Inflammatory macrophage treated with lipopolysaccharide for 1 hour (primary cell): Measurements from ENCODE around the gene TLR1.
A peak's percentile ranks its signal among the peaks of the same experiment; 100 is the strongest.
"Not testable (repeated sequence)": the region's sequence is repeated elsewhere in the genome, so short reads cannot be mapped to it uniquely, and the experiment has no call there.

Source experiments
- DNase-seq, 2 donors: peaks; one replicate each; pipeline ENCODE4 v3.0.0-alpha.2; 2020 to 2022

The TLR1 gene, protein sequence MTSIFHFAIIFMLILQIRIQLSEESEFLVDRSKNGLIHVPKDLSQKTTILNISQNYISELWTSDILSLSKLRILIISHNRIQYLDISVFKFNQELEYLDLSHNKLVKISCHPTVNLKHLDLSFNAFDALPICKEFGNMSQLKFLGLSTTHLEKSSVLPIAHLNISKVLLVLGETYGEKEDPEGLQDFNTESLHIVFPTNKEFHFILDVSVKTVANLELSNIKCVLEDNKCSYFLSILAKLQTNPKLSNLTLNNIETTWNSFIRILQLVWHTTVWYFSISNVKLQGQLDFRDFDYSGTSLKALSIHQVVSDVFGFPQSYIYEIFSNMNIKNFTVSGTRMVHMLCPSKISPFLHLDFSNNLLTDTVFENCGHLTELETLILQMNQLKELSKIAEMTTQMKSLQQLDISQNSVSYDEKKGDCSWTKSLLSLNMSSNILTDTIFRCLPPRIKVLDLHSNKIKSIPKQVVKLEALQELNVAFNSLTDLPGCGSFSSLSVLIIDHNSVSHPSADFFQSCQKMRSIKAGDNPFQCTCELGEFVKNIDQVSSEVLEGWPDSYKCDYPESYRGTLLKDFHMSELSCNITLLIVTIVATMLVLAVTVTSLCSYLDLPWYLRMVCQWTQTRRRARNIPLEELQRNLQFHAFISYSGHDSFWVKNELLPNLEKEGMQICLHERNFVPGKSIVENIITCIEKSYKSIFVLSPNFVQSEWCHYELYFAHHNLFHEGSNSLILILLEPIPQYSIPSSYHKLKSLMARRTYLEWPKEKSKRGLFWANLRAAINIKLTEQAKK

DNA sequence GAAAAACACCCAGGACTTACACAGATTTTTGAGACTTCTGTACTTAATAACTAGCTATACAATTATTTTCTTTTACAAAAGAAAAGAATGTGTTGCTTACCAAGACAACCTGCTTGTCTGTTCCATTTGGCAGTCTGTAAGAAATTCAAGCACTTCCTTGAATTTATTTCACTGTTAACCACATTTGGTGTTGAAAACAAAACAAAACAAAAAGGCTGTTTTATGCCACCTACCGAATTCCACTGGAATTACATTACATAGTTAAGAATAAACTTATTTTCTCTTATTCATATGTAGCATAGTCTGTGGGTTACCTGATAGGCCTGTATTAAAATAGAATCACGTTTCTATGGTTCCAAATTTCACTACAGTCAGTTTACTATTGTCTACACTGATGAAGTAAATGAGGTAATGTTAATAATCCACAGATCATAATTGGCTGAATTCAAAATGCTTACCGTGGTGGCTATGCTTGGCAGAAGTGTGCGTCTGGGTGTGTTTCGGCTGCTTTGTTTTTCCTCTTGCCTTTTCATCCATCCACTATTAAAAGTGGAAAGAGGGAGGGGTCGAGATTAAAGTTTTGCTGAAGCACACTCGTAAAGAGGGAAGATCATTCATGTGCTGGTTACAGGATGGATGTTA, at the start of gene TLR1:
Gene TLR1 (minus strand): TSS at position 138 of the 642 bp plus-strand sequence. CDS start 5,960 bp downstream, outside the sequence.
- DNase-seq: peak; percentile 80 to 93

DNA sequence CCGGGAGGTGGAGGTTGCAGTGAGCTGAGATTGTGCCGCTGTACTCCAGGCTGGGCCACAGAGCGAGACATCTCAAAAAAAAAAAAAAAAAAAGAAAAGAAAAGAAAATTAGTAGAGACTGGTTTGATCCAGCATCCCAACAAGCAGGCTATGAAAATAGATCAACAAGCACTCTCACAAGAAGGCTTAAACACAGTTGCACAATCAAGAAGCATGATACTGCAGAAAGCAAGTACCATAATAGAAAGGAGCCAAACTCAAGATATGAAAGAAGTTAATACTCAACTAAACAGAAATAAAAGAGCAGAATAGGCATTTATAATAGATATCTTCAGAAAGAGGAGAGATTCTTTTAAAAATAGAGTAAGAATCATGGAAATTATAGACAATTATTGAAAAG, 41.4 kb upstream of the TLR1 start:
- no peak for DNase-seq

DNA sequence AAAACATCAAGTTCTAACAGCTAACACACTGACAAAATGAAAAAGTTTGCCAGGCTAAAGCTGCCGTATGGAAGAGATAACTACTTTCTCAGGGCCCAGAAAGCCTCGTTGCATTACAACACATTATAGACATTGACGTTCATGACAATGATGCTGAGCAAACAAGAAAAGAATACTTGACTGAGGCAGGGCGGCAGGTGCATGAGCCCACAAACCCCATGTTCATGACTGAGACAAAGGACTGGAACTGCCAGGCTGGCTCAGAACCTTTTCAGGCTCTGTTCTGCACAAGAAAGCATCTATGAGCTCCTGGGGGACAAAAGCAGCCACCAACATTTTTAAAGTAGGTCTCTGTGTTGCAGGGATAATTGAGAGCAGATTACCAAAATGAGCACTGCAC, 38.4 kb upstream of the TLR1 start:
- DNase-seq: no peak

DNA sequence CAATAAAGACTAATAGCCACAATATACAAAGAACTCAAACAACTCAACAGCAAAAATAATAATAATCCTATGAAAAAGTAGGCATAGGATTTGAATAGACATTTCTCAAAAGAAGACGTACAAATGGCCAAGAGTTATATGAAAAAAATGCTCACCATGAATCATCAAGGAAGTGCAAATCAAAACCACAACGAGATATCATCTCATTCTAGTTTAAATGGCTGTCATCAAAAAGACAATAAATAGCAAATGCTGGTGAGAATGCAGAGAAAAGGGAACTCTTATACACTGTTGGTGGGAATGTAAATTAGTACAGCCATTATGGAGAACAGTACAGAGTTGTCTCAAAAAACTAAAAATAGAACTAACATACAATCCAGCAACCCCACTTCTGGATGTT, 33.3 kb upstream of the TLR1 start:
- DNase-seq: no peak

DNA sequence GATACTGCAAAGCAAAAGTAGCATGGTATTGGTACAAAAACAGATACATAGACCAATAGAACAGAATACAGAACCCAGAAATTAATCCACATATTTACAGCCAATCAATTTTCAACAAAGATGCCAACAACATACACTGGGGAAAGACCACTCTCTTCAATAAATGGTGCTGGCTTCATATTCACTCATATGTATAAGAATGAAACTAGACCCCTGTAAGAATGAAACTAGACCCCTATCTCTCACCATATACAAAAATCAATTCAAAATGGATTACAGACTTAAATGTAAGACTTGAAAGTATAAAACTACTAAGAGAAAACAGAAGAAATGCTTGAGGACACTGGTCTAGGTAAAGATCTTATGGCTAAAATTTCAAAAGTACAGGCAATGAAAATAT, 32.7 kb upstream of the TLR1 start:
- DNase-seq: no peak

DNA sequence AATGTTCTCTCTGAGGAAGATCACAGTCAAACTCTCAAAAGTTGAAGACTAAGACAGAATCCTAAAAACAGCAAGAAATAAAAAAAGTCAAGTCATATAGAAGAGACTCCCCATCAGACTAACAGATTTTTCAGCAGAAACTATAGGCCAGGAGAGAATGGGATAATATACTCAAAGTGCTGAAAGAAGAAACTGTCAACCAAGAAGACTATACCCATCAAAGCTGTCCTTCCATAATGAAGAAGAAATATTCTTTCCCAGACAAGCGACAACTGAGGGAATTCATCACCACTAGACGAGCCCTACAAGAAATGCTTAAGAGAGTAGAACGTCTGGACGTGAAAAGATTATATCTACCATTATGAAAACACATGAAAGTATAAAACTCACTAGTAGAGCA, 30.0 kb upstream of the TLR1 start:
- DNase-seq: no peak

DNA sequence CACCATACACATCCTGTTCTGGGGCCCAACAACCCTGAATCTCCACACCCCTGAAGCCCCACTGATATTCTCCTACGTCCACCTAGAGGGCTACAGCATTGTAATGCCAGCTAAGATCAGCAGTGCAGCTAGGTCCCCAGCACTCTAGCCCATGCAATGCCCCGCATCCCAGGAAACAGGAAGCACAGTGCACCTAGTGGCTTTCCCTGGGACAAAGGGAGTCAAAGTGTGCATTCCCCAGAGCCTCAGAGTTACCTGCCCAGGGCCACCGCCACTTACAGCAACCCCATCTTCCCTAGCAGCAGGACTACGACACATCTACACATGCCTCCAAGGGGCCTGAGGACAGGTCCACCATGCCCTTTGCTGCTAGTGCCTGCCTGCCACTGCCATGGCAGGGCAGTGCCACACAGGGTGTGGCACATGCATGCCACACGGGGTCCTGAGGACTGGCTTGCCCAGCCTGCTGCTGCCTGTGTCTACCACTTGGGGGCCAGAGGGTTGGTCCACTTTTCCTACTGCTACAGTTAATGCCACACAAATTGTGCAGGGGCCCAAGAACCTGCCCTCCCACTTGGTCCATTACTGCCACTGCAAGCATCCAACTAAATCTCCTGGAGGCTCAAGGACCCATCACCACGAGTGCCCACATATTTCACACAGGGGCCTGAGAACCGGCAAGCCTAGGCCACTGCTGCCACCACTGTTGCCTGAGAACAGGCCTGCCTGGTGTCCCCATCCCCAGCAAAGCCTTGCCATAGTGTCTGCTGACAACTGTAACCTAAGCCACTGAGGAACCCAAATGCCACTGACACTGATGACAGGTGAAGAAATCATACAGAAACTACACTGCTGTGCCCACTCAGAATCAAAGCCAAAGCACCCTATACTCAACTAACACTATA, 28.3 kb upstream of the TLR1 start:
- no peak for DNase-seq

DNA sequence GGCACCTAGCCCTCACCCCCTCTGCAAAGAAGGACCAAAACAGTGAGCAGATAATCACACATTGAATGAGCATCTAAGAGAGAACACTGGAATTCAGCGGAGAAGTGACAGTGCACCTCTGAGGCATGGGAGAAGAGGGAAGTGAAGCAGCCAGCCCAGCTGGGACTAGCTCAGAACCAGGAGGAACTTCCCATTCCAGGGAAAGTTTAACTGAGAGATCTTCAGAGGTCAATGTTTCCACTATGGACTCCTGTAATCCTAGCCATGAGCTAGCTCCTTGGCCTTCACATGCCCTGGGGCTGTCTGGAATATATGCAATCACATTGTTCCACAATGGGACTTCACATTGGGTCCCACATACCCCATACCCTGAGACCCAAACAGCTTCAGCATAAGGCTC, 27.6 kb upstream of the TLR1 start:
- DNase-seq: no peak

DNA sequence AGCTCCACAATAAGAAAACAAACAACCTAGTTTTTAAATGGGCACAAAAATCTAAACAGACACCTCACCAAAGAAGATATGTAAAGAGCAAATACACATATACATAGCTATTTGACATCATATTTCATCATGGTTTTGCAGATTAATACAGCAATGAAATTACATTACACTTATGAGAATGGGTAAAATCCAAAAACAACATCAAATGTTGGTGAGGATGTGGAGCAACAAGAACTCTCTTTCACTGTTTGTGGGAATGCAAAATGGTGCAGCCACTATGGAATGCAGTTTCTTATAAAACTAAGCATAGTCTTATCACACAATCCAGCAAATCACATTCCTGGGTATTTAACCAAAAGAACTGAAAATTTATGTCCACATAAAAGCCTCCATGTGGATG, 27.1 kb upstream of the TLR1 start:
- no peak for DNase-seq

DNA sequence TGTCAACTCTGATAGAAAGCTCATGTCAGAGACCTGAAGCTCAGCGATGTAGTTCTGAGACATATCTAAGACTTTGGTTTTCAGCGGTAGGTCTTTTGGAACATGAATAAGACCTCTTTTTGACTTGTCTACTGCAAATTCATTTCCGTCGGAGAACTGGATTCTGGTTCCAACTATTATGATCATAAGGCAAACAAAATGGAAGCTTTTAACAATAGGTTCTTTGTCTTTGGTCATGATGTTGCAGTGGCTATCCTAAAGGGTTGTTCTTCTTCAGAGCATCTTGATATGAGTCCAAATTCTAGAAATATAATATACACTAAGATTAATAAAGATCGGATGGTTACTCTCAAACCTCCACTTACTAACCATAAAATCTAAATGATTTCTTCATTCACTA, 24.6 kb upstream of the TLR1 start:
- no peak for DNase-seq

DNA sequence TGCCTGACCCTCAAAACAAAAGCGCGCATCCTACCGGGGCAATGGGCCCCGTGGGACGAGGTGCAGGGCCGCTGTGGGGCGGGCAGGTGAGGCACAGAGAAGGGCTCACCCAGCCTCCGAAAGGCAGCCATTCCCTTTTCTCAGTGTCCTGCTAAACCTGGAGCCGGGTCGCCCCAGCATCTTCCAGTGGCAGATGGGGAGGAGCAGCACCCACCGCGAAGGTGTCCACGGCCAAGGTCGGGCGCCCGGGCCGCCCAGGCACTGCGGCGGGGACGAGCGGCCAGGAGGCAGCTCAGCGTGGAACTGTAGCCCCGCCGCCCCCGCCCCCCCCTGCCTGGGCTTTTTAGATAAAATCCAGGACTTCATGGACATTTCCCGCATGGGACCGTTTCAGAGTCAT, 19.2 kb upstream of the TLR1 start:
- no peak for DNase-seq

DNA sequence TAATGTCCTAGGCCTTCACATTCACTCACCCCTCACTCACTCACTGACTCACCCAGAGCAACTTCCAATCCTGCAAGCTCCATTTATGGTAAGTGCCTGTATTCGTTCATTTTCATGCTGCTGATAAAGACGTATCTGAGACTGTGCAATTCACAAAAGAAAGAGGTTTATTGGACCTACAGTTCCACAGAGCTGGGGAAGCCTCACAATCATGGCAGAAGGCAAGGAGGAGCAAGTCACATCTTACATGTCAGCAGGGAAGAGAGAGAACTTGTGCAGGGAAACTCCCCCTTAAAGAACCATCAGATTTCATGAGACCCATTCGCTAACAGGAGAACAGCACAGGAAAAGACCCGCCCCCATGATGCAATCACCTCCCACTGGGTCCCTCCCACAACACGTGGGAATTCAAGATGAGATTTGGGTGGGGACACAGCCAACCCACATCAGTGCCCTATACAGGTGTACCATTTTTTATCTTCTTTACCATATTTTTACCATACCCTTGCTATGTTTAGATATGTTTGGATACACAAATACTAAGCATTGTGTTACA, 18.2 kb upstream of the TLR1 start:
- no peak for DNase-seq

DNA sequence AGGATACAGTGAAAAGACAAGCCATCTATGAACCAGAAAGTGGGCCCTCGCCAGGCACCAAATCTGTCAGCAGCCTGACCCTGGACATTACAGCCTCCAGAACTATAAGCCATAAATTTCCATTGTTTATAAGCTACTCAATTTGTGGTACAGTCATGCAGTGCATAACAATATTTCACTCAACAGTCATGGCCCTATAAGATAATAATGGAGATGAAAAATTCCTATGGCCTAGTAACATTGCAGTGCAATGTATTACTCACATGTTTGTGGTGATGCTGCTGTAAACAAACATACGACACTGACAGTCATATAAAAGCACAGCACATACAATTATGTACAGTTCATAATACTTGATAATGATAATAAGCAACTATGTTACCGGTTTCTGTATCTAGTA, 17.1 kb upstream of the TLR1 start:
- DNase-seq: no peak

DNA sequence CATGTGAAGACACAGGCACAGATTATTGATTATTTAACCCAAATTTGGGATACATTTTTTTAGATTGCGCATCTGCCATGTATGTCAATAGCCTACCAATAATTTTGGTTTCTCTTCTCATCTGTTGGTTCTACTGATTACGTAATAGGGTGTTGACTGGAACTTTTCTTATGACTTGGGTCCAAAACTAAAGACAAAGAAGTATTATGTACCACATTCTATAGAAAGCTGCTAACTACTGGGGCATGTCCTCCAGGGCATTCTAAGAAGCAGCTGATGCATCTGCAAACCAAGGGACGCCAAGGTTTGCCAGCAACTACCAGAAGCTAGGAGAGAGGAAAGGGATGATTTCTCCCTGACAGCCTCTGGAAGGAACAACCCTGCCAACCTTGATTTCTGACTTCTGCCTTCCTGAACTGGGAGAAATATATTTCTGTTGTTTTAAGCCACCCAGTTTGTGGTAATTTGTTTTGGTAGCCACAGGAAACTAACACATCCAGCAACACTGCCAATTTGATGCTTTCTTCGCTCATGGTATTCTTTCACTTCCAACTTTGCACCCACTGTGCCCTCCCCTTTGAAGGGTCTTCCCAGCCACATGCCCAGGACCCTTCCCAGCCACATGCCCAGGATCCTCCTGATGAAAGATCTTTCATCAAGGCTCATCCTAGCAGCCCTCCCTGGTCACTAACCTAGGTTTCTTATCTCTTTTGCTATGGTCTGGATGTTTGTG, 15.9 kb upstream of the TLR1 start:
- DNase-seq: no peak

DNA sequence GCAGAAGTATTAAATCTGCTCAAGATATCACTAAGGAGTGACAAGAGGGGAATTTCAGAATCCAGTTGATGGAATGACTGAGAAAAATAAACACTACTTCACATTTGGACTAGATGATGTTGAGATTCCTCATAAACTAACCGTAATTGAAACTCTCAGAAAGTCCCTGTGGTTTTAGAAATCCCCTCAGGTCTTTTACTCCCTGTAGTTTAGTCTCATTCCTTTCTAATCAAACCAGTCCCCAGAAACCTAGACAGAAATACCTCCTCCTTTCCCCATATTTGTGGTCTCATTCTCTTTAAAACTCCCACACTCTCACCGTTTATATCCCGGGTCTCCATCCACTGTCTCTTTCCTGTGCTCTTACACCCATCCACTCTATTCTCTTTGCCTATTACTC, 15.0 kb upstream of the TLR1 start:
- DNase-seq: peak; percentile 32 to 53

DNA sequence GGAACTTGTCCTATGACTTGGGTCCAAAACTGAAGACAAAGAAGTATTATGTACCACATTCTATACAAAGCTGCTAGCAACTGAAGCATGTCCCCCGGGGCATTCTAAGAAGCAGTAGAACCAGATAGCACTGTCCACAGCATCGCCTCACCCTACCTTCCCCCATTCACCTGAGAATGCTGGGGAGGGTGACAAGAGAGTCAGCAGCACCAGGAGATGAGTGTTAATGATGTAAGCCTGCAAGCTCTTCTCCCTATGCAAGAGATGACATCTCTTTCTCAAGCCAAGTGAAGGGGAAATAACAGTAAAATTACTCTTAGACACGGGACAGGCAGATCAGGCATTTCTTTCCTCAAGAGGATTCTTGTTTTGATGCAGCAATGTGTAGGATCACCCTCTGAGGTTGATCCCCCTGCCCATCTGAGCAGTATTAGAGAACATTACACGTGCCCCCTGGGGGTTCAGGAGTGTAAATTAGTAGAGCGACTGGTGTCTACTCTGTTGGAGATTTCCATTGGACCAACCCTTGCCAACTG, 13.9 kb upstream of the TLR1 start:
- DNase-seq: peak; percentile 63 to 91

DNA sequence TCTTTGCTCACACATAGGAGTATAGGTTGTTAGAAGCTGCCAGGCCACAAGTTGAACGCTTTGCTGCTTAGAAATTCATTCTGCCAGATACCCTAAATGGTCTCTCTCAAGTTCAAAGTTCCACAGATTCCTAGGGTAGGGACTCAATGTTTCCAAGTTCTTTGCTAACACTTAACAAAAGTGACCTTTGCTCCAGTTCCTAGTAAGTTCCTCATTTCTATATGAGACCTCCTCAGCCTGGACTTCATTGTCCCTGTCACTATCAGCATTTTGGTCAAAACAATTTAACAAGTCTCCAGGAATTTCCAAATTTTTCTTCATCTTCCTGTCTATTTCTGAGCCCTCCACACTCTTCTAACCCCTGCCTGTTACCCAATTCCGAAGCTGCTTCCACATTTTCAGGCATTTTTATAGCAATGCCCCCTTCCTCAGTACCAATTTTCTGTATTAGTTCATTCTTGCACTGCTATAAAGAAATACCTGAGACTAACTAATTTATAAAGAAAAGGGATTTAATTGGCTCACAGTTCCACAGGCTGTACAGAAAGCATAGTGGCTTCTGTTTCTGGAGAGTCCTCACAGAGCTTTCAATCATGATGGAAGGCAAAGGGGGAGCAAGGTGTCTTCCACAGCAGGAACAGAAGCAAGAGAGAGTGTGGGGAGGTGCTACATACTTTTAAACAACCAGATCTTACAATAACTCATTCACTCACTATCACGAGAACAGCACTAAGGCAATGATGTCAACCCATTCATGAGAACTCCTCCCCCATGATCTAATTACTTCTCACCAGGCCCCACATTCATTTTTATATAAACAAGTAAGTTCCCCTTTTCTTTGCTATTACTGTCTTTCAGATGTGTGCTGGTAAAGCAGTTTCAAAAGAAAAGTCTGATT, 11.5 kb upstream of the TLR1 start:
- DNase-seq: peak; percentile 86 to 97

DNA sequence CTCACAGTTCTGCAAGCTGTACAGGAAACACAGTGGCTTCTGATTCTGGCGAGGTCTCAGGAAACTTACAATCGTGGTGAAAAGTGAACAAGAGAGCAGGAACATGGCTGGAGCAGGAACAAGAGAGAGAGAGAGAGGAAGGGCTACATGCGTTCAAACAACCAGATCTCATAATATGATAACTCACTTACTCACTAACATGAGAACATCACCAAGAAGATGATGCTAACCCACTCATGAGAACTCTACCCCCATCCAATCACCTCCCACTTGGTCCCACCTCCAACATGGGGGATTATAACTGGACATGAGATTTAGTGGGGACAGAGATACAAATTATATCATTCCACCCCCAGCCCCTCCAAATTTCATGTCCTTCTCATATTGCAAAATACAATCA, 9.8 kb upstream of the TLR1 start:
- no peak for DNase-seq

DNA sequence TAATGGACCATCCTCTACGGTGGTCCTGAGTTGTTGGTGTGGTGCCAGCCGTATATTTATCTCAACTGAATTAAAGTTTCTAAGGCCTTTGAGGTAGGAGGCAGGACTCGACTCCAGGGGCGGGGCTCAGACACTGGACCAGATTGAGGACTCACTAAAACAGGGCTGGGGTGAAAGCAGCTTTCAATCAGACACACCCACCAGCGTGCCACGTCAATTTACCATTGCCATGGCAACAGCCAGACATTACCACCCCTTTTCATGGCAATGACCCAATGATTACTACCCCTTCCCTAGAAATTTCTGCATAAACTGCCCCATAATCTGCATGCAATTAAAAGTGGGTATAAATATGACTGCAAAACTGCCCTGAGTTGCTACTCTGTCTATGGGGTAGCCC, 6.7 kb upstream of the TLR1 start:
- DNase-seq: no peak

DNA sequence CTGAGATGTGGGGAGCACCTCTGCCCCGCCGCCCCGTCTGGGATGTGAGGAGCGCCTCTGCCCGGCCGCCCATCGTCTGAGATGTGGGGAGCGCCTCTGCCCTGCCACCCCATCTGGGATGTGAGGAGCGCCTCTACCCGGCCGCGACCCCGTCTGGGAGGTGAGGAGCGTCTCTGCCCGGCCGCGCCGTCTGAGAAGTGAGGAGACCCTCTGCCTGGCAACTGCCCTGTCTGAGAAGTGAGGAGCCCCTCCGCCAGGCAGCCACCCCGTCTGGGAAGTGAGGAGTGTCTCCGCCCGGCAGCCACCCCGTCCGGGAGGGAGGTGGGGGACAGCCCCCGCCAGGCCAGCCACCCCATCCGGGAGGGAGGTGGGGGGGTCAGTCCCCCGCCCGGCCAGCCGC, 2.9 kb upstream of the TLR1 start:
- DNase-seq: not testable (repeated sequence)
